GM21515 (cell line): Measurements from ENCODE around the gene LPCAT4.
"Not testable (repeated sequence)": the region's sequence is repeated elsewhere in the genome, so short reads cannot be mapped to it uniquely, and the experiment has no call there.

ENCODE experiments used
- ATAC-seq: cut with Tn5 transposase; IDR thresholded peaks from one replicate; pipeline ENCODE4 v1.9.1; 2021; ENCODE audit not compliant: unreplicated experiment

Gene LPCAT4, protein sequence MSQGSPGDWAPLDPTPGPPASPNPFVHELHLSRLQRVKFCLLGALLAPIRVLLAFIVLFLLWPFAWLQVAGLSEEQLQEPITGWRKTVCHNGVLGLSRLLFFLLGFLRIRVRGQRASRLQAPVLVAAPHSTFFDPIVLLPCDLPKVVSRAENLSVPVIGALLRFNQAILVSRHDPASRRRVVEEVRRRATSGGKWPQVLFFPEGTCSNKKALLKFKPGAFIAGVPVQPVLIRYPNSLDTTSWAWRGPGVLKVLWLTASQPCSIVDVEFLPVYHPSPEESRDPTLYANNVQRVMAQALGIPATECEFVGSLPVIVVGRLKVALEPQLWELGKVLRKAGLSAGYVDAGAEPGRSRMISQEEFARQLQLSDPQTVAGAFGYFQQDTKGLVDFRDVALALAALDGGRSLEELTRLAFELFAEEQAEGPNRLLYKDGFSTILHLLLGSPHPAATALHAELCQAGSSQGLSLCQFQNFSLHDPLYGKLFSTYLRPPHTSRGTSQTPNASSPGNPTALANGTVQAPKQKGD

DNA sequence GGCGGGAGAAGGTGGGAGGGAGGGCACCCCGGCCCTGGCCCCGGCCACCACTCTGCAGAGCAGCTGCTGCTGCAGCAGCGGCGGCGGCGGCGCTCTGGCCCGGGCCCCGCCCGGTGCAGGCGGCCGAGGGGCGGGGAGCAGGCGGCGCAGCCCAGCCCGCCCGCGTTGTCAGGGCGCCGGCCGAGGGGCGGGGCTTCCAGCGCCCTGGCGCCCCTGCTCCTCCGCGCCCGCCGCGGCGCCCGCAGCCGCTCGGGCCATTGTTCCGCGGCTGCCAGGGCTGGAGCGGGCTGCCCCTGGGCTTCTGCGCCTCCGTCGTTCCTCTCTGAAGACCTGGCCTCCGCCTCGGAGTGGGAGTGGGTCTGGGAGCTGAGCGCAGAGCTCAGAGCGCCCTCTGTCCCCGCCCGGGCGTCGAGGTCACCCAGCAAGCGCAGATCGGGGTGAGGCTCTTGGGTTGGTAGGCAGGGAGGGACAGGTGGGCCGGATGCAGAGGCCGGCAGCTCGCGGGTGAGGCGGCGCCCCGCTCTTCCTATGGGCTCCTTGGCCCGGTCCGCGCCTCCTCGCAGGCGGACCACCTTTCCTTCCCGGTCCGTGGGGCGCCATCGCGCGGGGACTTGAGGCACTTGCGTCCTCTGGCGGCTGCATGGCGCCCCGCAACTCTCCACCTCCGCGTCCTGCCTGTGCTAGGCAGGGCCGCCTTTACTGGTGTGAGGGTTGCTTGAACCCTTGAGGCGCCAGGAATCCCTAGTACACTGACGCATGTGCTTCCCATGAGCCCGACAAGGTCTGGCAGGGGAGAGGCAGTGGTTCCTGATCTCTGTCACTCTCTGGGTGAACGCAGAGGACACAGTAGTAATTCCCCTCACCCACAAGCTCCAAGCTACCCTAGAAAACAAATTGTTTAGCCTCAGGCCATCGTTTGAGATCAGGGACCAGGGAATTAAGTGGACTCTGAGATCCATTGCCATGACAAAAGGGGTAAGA lies at the start of gene LPCAT4:
Gene LPCAT4, minus strand, starts transcription at position 96 of the 981 bp plus-strand sequence. CDS start 96 bp downstream, outside the sequence.
- ATAC-seq: peak; percentile 72

DNA sequence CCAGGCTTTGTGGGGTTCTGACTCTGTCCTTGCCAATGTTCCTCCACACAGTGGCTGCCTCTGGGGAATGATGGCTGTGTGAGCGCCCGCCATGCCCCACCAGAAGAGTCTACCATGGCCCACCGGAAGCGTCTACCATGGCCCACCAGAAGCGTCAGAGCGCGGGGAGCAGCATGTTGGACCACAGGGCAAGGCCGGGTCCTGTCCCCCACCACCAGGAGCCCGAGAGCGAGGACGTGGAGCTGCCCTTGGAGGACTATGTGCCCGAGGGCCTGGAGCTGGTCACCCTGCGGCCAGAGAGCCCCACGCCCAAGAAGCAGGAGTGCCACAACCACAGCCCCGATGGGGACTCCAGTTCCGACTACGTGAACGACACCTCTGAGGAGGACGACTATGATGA lies 42.5 kb upstream of the LPCAT4 start:
- not testable (repeated sequence) for ATAC-seq

GRCh38 chr15:34408973-34409372 lies 42.0 kb upstream of the LPCAT4 start:
- not testable (repeated sequence) for ATAC-seq

- ATAC-seq: not testable (repeated sequence)
Observed at GRCh38 chr15:34403899-34404298, 36.9 kb upstream of the LPCAT4 start.

GRCh38 chr15:34403160-34403598 lies 36.2 kb upstream of the LPCAT4 start:
- not testable (repeated sequence) for ATAC-seq

DNA sequence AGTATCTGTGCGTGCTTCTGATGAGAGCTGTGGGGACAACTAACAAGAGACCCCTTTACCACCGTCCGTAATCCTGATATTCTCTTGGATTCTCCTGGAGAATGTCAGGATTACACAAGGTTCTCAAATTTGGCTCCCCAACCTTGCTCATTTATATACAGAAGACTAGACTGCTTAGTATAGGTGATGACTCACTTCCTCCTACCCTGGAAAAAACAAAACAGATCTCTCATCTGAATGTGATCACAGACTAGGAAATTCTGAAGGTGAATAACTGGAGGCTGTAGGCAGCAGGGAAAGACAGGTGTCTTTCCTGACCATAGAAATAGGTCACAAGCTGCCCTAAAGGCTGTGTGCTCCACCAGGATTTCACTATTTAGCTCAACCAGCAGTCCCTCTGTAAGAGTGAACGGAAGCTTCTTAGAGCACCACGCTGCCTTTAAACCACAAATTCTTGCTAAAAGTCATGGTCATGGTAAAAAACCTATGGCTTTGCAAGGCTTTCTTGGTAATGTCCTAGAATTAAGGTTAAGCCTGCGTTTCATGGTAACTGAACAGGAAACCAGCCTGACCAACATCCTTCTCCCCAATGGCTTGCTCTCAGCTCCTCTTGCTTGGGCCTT lies 30.8 kb upstream of the LPCAT4 start:
- not testable (repeated sequence) for ATAC-seq

GRCh38 chr15:34392981-34393380 lies 26.0 kb upstream of the LPCAT4 start:
- not testable (repeated sequence) for ATAC-seq

DNA sequence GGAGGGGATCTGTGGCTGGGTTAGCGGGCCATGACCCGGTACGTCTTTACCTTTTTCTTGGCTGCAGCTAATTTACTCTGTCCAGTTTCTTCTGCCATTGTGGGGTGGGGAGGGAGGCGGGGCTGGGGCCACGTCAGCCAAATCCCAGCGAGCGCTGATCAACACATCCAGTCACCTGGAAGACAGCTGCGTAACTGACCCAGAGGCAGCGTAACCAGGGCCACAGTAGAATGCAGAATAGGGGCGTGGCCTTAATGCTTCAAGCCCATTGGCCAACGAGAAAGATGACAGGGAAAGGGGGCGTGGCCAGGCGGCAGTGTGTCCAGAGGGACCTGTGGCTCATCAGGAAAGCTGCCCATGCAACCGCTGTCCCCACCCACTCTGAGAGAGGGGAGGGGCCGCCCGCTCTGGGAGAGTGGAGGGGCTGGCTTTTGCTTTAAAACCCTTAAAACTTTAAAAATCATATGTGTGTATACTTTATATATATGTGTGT lies 22.6 kb upstream of the LPCAT4 start:
- ATAC-seq: not testable (repeated sequence)

GRCh38 chr15:34381829-34382521 lies 15.0 kb upstream of the LPCAT4 start:
- ATAC-seq: not testable (repeated sequence)

GRCh38 chr15:34380491-34380890 lies 13.5 kb upstream of the LPCAT4 start:
- not testable (repeated sequence) for ATAC-seq

DNA sequence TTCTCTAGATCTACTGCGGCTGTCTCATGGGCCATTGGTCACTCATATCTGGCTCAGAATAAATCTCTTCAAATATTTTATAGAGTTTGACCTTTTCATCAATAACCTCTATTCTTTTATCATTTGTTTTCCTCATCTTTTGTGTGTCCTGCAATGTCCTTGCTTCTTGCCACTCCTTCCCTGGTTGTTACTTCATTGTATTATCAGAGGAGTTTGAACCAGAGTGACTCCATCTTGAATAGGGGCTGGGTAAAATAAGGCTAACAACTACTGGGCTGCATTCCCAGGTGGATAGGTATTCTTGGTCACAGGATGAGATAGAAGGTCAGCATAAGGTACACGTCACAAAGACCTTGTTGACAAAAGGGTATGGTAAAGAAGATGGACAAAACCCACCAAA lies 9.9 kb upstream of the LPCAT4 start:
- ATAC-seq: no peak

GRCh38 chr15:34375541-34375940 lies 8.5 kb upstream of the LPCAT4 start:
- not testable (repeated sequence) for ATAC-seq

DNA sequence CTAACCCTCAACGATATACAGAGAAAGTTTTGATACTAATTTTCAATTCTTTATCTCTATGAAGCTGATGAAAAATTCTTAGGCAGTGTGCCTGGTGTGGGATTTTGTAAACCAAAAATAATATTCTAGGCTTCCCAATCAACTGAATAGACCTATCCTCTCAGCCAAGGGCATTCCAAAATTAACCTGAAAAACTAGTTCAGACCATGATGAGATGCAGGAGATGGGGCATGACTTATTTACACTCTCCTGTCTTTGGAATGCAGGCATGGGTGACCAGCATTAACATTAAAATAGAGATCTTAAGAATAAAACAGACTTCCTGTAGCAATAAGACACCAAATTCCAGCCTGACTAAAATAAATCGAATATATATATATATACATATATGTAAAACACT lies 7.8 kb upstream of the LPCAT4 start:
- ATAC-seq: no peak

- ATAC-seq: no peak
Observed at GRCh38 chr15:34373951-34374350, 7.0 kb upstream of the LPCAT4 start.

DNA sequence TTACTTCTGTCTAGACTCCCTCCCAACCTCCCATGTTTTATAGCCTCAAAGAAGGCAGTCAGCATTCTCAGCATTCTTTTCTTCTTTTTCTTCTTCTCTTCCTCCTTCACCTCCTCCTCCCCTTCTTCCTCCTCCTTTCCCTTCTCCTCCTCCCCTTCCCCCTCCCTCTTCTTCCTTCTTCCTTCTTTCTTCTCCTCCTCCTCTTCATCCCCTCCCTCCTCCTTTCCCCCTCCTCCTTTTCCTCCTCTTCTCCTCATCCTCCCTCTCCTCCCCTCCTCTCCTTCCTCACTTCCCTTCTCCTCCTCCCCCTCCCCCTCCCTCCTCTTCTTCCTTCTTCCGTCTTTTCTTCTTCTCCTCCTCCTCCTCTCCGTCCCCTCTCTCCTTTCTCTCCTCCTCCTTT lies 3.6 kb upstream of the LPCAT4 start:
- ATAC-seq: no peak

DNA sequence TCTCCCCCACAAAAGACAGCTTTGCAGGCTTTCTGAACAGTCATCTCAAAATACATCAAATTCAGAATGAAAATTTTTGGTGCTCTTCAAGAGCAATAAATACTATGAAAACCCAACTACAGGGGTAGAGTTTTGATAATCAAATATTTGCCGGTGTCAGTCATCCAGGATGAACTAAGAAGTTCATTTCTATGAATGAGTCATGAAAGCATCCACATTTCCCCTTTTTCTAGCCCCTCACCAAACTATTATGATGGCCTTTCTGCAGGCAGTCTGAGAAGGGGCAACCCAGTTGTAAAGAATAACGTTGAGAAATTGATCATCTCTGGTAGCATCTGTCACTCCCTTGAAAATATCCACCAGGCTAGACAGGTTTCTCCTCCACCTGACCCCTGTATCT lies 3.1 kb upstream of the LPCAT4 start:
- no peak for ATAC-seq

- peak; percentile 24 for ATAC-seq
Observed at GRCh38 chr15:34366271-34367065, 528 bp downstream of the LPCAT4 start.

DNA sequence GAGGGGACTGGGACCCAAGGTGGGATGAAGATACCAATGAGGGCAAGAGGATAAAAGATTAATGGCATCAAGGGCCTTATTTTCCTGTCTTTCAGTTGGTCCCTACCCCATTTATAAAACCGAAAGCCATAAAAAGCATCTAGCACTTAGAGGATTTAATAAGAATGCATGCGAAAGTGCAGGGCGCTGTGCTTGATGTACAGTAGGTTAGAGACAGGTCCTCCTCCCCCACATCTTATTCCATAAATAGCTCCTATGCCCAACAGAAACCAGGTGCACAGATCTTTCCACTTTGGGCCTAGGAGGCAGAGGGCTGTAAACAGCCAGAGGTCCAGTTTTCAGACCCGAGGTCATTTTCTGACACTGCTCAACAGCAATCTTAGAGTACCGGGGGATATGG lies 1.2 kb downstream of the LPCAT4 start:
- no peak for ATAC-seq

DNA sequence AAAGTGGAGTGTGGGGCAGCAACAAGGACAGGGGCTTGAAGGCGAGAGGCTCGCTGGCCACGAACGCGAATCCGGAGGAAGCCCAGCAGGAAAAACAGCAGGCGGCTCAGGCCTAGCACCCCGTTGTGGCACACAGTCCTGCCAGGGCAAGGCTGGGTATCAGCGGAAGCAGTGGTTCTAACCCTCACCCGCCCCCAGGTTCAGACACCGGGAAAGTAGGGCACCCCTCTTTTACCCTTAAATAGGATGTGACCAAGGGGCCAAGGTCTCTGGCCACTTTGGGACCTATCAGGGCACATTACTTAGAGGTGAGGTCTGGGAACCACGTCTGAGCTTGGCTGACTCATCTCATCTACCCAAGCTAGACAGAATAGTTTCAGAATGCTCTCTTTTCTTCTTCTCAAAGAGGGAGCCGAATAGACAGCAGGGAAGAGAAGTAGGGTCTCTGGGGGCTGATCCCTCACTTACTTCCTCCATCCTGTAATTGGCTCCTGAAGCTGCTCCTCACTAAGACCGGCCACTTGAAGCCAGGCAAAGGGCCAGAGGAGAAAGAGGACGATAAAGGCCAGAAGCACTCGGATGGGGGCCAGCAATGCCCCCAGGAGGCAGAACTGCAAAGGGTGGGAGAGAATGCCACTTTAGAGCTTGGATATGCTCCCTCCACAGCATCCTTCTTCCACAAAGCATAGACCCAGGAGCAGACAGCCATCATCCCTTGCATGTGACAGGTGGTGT lies 1.7 kb downstream of the LPCAT4 start:
- no peak for ATAC-seq
